GM12878 (cell line): ENCODE data around the gene SLC26A11. TPM values are rescaled to one million over a fixed set of nuclear protein-coding genes. Genes with fewer than 3 reads are reported as not detected.

Source experiments
- ATAC-seq: fragments of 200-7000 bp; cut with Tn5 transposase; 3 replicates; pipeline ENCODE4 v1.9.1; 2020; ENCODE audit warnings: mild to moderate bottlenecking, moderate library complexity
- BruUV-seq: library from RNA; stranded (reverse); fragments of 400-500 nt; replicated peaks from 2 replicates; lab custom pipeline; 2021; lab: Mats Ljungman, UMichigan
- CTCF ChIA-PET: fragments of 300-600 bp; sonication (Branson Sonifier 250); formaldehyde crosslinking; extraction: SDS; loops from one replicate; lab custom pipeline; 2021; ENCODE audit warnings: inconsistent platforms; lab: Yijun Ruan, JAX
- POLR2A ChIA-PET: fragments of 350-600 bp; formaldehyde crosslinking; extraction: SDS; loops from one replicate; lab custom pipeline; 2021; ENCODE audit warnings: inconsistent platforms; lab: Charles Lee
- RAD21 ChIA-PET: fragments of 300-600 bp; sonication (Branson Sonifier 250); formaldehyde crosslinking; loops from one replicate; lab custom pipeline; 2023; ENCODE audit warnings: antibody characterized with exemption; ENCODE audit not compliant: unreplicated experiment; lab: Charles Lee
- SMC1A ChIA-PET: fragments of 300-600 bp; sonication (Branson Sonifier 250); formaldehyde crosslinking; loops from one replicate; lab custom pipeline; 2023; ENCODE audit not compliant: unreplicated experiment, uncharacterized antibody; lab: Charles Lee
- DNase-seq: peaks from one replicate; pipeline ENCODE4 v3.0.0-alpha.2; 2011; ENCODE audit warnings: low read depth, low spot score
- FAIRE-seq: peaks from 3 replicates; lab custom pipeline; 2011; peaks lifted over from hg19 to GRCh38; lab: Jason Lieb, UNC
- H2AFZ ChIP-seq: 2 replicates; pipeline ENCODE4 v1.6.0; 2011; ENCODE audit warnings: low read depth, low read length, control low read depth; ENCODE audit not compliant: control insufficient read depth
- H3K27ac ChIP-seq: 2 replicates; pipeline ENCODE4 v1.5.1; 2011; ENCODE audit warnings: control low read depth; ENCODE audit not compliant: control insufficient read depth, insufficient read depth
- H3K27me3 ChIP-seq, 2 experiments: replicated peaks in 1 of 2; 2 replicates each; pipeline versions ENCODE4 v1.6.0 to v1.6.1; 2011; ENCODE audit warnings: low read length in 1 of 2; ENCODE audit not compliant: control insufficient read depth in 2 of 2, insufficient read depth in 2 of 2
- H3K36me3 ChIP-seq, 2 experiments: 2 replicates each; pipeline ENCODE4 v1.5.1; 2011; ENCODE audit warnings: low read length in 1 of 2; ENCODE audit not compliant: control insufficient read depth in 2 of 2, insufficient read depth in 2 of 2
- H3K4me1 ChIP-seq: 2 replicates; pipeline ENCODE4 v1.6.1; 2011; ENCODE audit warnings: mild to moderate bottlenecking, low read length, moderate library complexity, mixed read lengths; ENCODE audit not compliant: control insufficient read depth, insufficient read depth
- H3K4me2 ChIP-seq: 2 replicates; pipeline ENCODE4 v1.6.0; 2011; ENCODE audit warnings: control low read depth; ENCODE audit not compliant: control insufficient read depth, insufficient read depth
- H3K4me3 ChIP-seq: fragments of 200-600 bp; sonication (generic); 2 replicates; pipeline ENCODE4 v1.5.1; 2016
- H3K79me2 ChIP-seq: 2 replicates; pipeline ENCODE4 v1.6.0; 2011; ENCODE audit warnings: low read length; ENCODE audit not compliant: control insufficient read depth, insufficient read depth
- H3K9ac ChIP-seq: 2 replicates; pipeline ENCODE4 v1.8.0; 2011; ENCODE audit warnings: low read length, control low read depth, mixed read lengths; ENCODE audit not compliant: control insufficient read depth, insufficient read depth
- H3K9me3 ChIP-seq: replicated peaks from 3 replicates; pipeline ENCODE4 v1.5.1; 2011; ENCODE audit warnings: mild to moderate bottlenecking, low read length; ENCODE audit not compliant: control insufficient read depth, insufficient read depth
- H4K20me1 ChIP-seq: 2 replicates; pipeline ENCODE4 v1.6.0; 2011; ENCODE audit not compliant: control insufficient read depth, insufficient read depth
- CHD4 ChIP-seq: fragments of 200-600 bp; sonication (generic); IDR thresholded peaks from 2 replicates; pipeline ENCODE4 v1.6.1; 2016; ENCODE audit warnings: mild to moderate bottlenecking
- HDGF ChIP-seq: fragments of 450-650 bp; IDR thresholded peaks from 2 replicates; pipeline ENCODE4 v1.6.1; 2016; ENCODE audit warnings: antibody characterized with exemption
- MEF2A ChIP-seq: IDR thresholded peaks from 2 replicates; pipeline ENCODE4 v1.6.1; 2011; ENCODE audit warnings: low read depth, mild to moderate bottlenecking, low read length, moderate library complexity; ENCODE audit not compliant: insufficient read depth
- MYB ChIP-seq: fragments of 150-350 bp; IDR thresholded peaks from 2 replicates; pipeline ENCODE4 v1.6.1; 2014; ENCODE audit warnings: mild to moderate bottlenecking, low read depth, low read length, borderline replicate concordance
- RUNX3 ChIP-seq: IDR thresholded peaks from 2 replicates; pipeline ENCODE4 v1.6.1; 2012; ENCODE audit warnings: low read length, inconsistent platforms
- TCF3 ChIP-seq: IDR thresholded peaks from 2 replicates; pipeline ENCODE4 v1.6.1; 2012; ENCODE audit warnings: low read depth, mild to moderate bottlenecking, low read length, borderline replicate concordance; ENCODE audit not compliant: insufficient read depth
- WGBS: methylation state at CpG from one replicate; pipeline ENCODE4 v1.1.6; 2016; ENCODE audit warnings: low lambda C conversion rate; ENCODE audit not compliant: insufficient replicate concordance, insufficient coverage; ENCODE audit errors: missing lambda C conversion rate; 5-methylcytosine and 5-hydroxymethylcytosine counted together
- in situ Hi-C: fragments of 300-500 bp; cut with MboI; formaldehyde crosslinking; loops from 9 replicates; pipeline ENCODE4 v1.14.3; 2018; ENCODE audit warnings: mixed read lengths
- intact Hi-C: fragments of 100-400 bp; cut with micrococcal nuclease; formaldehyde crosslinking; loops from one replicate; pipeline ENCODE4 v1.14.2; 2022; ENCODE audit not compliant: unreplicated experiment
- polyA plus RNA-seq, 11 experiments: library from polyadenylated mRNA; depleted of rRNA in 4 of 11; unstranded in 6 of 11; stranded (reverse) in 5 of 11; fragments of >200 nt; fragmentation: Nextera tagmentation in 4 of 11; fragmentation: Illumina TruSeq in 1 of 11; extraction: Ambion mirVana in 4 of 11; extraction: Trizol in 1 of 11; gene quantifications; 1 replicate in 1 of 11; 2 replicates in 10 of 11; pipeline versions ENCODE4 v1.2.1 to v1.2.3, GENCODE V29; 2011 to 2016; ENCODE audit warnings: inconsistent platforms in 2 of 11, missing spikeins in 2 of 11, low read depth in 1 of 11
- total RNA-seq, 4 experiments: library from RNA; depleted of rRNA in 3 of 4; stranded (reverse); fragments of >200 nt in 3 of 4; fragmentation: Illumina TruSeq in 1 of 4; extraction: Trizol in 1 of 4; gene quantifications; 2 replicates each; pipeline versions ENCODE4 v1.2.1 to v1.2.3, GENCODE V29; 2013 to 2021
- TF ChIP-seq, protein P1 (sequence below): fragments of 450-650 bp; IDR thresholded peaks from 2 replicates; pipeline ENCODE4 v1.6.1; 2018; ENCODE audit warnings: mild to moderate bottlenecking, low read depth, moderate library complexity; ENCODE audit not compliant: partially characterized antibody
- TF ChIP-seq, protein P2 (sequence below): IDR thresholded peaks from 2 replicates; pipeline ENCODE4 v1.6.1; 2011; ENCODE audit warnings: borderline replicate concordance, low read depth, mild to moderate bottlenecking, moderate library complexity, low read length; ENCODE audit not compliant: insufficient read depth, poor library complexity, severe bottlenecking

Gene SLC26A11
- total and polyA plus RNA-seq, 10 of the 15 experiments (the other 5 are each of a cell fraction or from before 2014, with no cell fraction given): 0.05 to 4.1 (median 1.2) TPM; not detected in 1

DNA sequence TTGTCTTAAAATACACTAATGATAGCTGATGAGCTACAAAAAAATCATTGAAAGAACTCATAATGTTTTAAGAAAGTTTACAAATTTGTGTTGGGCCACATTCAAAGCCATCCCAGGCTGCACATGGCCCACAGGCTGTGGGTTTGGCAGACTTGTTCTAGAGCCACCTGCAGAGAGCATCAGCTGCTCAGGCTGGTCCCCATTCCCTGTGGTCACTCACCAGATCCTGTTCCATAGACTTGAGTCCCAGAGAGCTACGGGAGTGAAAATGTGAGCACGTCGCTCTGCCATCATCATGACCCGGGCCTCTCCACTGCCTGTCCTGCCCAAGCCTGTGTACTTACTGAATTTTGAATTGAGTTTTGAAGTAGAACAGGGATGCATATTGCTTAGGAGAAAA lies 6.9 kb downstream of the SLC26A11 start:
- H4K20me1 ChIP-seq: no peaks in the 10 kb centered on the region
- RAD21 ChIA-PET: no interaction called here
- no peak overlapping the region for H2AFZ ChIP-seq
- H3K9me3 ChIP-seq: peaks cover under 1% of the 10 kb centered on the region; the same call in 1 of the 3 replicates
- intact Hi-C loops: no loop called here
- no peak overlapping the region for H3K4me3 ChIP-seq
- 91% methylated on average over 4 of the region's 4 CpGs for WGBS
- H3K27ac ChIP-seq: no peak overlapping the region
- no TSS peak for BruUV-seq
- ATAC-seq: no peak
- no peak for FAIRE-seq
- H3K79me2 ChIP-seq: no peaks in the 10 kb centered on the region
- in situ Hi-C loops: no loop called here
- POLR2A ChIA-PET: no interaction called here
- H3K27me3 ChIP-seq: no peaks in the 10 kb centered on the region
- CTCF ChIA-PET: no interaction called here
- H3K4me2 ChIP-seq: no peak overlapping the region
- SMC1A ChIA-PET: no interaction called here
- H3K36me3 ChIP-seq: no peaks in the 10 kb centered on the region
- TF ChIP-seq, protein P1, sequence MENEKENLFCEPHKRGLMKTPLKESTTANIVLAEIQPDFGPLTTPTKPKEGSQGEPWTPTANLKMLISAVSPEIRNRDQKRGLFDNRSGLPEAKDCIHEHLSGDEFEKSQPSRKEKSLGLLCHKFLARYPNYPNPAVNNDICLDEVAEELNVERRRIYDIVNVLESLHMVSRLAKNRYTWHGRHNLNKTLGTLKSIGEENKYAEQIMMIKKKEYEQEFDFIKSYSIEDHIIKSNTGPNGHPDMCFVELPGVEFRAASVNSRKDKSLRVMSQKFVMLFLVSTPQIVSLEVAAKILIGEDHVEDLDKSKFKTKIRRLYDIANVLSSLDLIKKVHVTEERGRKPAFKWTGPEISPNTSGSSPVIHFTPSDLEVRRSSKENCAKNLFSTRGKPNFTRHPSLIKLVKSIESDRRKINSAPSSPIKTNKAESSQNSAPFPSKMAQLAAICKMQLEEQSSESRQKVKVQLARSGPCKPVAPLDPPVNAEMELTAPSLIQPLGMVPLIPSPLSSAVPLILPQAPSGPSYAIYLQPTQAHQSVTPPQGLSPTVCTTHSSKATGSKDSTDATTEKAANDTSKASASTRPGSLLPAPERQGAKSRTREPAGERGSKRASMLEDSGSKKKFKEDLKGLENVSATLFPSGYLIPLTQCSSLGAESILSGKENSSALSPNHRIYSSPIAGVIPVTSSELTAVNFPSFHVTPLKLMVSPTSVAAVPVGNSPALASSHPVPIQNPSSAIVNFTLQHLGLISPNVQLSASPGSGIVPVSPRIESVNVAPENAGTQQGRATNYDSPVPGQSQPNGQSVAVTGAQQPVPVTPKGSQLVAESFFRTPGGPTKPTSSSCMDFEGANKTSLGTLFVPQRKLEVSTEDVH: no peak
- no peak for TF ChIP-seq CHD4
- TF ChIP-seq, protein P2, sequence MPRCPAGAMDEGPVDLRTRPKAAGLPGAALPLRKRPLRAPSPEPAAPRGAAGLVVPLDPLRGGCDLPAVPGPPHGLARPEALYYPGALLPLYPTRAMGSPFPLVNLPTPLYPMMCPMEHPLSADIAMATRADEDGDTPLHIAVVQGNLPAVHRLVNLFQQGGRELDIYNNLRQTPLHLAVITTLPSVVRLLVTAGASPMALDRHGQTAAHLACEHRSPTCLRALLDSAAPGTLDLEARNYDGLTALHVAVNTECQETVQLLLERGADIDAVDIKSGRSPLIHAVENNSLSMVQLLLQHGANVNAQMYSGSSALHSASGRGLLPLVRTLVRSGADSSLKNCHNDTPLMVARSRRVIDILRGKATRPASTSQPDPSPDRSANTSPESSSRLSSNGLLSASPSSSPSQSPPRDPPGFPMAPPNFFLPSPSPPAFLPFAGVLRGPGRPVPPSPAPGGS: no peak
- TF ChIP-seq RUNX3: no peak
- TF ChIP-seq HDGF: no peak
- TF ChIP-seq MEF2A: no peak
- TF ChIP-seq MYB: no peak
- TF ChIP-seq TCF3: no peak
- no peak overlapping the region for H3K9ac ChIP-seq
- H3K4me1 ChIP-seq: no peaks in the 10 kb centered on the region
- no peak for DNase-seq
